NCI-H2196 (cell line): Measurements from ENCODE around the gene WIPF2.
"Not testable (repeated sequence)": the region's sequence is repeated elsewhere in the genome, so short reads cannot be mapped to it uniquely, and the experiment has no call there.

Experiments
- DNase-seq: peaks from one replicate; lab custom pipeline; 2025; ENCODE audit not compliant: unreplicated experiment; lab: John Stamatoyannopoulos, UW

The WIPF2 gene

GRCh38 chr17:40191237-40192208 is 27.6 kb upstream of the WIPF2 start:
- peak; percentile 59 for DNase-seq

GRCh38 chr17:40192961-40193360 is 26.1 kb upstream of the WIPF2 start:
- DNase-seq = no peak

DNA sequence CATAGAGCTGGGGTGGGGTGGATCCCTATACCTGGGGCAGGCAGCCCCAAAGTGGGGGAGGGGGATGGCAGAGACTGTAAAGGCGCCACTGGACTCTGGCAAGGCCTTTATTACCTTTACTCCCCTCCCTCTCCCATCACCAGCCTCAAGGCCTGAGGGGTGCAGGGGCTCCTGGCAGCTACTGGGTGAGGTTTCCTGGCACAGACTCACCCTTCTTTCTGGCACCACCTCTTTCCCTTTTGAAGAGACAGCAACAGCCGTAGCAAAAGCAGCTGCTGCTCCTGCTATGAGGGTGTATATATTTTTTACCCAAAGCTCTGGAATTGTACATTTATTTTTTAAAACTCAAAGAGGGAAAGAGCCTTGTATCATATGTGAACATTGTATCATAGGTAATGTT is 24.3 kb upstream of the WIPF2 start:
- DNase-seq = no peak

- no peak for DNase-seq
These were observed 21.6 kb upstream of the WIPF2 start for GRCh38 chr17:40197550-40197949.

DNA sequence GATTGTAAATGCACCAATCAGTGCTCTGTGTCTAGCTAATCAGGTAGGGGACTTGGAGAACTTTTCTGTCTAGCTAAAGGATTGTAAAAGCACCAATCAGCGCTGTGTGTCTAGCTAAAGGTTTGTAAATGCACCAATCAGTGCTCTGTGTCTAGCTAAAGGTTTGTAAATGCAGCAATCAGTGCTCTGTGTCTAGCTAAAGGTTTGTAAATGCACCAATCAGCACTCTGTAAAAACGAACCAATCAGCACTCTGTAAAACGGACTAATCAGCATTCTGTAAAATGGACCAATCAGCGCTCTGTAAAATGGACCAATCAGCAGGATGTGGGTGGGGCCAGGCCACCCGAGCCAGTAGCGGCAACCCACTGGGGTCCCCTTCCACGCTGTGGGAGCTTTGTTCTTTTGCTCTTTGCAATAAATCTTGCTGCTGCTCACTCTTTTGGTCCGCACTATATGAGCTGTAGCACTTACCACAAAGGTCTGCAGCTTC is 21.1 kb upstream of the WIPF2 start:
- not testable (repeated sequence) for DNase-seq

GRCh38 chr17:40198576-40198975 is 20.5 kb upstream of the WIPF2 start:
- no peak for DNase-seq

- no peak for DNase-seq
These were observed 16.0 kb upstream of the WIPF2 start for GRCh38 chr17:40203131-40203530.

DNA sequence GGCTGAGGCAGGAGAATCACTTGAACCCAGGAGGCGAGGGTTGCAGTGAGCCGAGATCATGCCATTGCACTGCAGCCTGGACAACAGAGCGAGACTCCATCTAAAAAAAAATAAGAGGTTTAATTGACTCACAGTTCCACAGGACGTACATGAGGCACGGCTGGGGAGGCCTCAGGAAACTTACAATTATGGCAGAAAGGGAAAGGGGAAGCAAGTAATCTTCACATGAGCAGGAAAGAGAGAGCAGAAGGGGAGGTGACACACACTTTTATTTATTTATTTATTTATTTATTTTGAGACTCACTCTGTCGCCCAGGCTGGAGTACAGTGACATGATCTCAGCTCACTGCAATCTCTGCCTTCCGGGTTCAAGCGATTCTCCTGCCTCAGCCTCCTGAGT is 12.9 kb upstream of the WIPF2 start:
- DNase-seq = not testable (repeated sequence)

GRCh38 chr17:40209404-40210093 is 9.6 kb upstream of the WIPF2 start:
- DNase-seq = no peak

GRCh38 chr17:40213914-40214313 is 5.2 kb upstream of the WIPF2 start:
- not testable (repeated sequence) for DNase-seq

- DNase-seq = no peak
These were observed 931 bp upstream of the WIPF2 start for GRCh38 chr17:40218006-40218739.

GRCh38 chr17:40219594-40220338 is 662 bp downstream of the WIPF2 start:
- peak; percentile 25 for DNase-seq

- no peak for DNase-seq
These were observed 5.8 kb downstream of the WIPF2 start for GRCh38 chr17:40224718-40225550.

DNA sequence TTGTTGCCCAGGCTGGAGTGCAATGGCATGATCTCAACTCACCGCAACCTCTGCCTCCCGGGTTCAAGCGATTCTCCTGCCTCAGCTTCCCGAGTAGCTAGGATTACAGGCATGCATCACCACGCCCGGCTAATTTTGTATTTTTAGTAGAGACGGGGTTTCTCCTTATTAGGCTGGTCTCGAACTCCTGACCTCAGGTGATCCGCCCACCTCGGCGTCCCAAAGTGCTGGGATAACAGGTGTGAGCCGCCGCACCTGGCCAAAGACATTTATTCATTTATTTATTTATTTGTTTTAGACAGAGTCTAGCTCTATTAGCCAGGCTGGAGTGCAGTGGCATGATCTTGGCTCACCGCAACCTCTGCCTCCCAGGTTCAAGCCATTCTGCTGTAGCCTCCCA is 10.0 kb downstream of the WIPF2 start:
- DNase-seq = not testable (repeated sequence)

- no peak for DNase-seq
These were observed 11.6 kb downstream of the WIPF2 start for GRCh38 chr17:40230670-40231069.

GRCh38 chr17:40231928-40232327 is 12.8 kb downstream of the WIPF2 start:
- not testable (repeated sequence) for DNase-seq

DNA sequence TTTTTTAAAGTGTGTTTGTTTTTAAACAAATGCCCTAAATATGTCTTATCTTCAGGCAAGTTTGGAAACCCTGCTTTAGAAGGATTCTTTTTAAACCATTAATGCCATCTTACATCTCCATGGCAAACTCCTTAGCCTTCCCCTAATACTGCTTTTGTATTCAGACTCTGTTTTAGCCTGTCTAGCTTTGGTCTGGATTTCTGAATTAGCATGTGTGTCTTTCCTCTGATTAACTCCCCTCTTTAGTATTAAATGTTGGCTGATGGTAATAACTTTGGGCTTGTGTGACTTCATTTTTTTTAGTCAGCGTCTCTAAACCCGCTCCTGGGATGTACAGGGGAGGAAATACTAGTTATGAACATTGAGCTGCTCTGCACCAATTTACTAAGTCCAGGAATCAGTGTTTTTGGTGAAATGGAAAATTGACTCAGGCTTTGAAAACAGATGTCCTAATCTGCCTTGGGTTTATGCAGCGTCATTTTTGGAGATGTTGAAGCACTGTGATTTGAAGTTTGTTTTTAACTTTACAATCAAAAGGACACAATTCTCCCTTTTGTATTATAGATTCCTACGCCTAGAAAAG is 22.2 kb downstream of the WIPF2 start:
- no peak for DNase-seq

GRCh38 chr17:40242774-40243173 is 23.7 kb downstream of the WIPF2 start:
- no peak for DNase-seq

DNA sequence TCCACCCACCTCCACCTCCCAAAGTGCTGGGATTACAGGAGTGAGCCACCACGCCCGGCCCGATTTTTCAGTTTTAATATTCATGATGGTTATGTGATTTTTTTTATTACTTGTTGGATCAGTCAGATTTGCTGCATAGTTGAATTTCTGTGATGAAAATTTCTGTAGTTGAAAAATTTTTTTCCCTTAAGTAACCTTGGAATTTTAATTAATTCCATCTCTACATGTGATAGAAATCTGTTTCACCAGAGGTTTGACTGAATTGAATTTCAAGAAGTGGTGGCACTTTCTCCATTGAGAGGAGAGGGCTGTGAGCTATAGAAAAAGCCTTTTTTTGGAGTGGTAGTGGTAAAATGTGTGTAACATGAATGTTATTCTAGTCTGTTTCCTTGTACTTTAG is 24.7 kb downstream of the WIPF2 start:
- DNase-seq = no peak
